GM12891 (cell line): ENCODE results near the gene MEIKIN.
"Not testable (repeated sequence)": the region's sequence is repeated elsewhere in the genome, so short reads cannot be mapped to it uniquely, and the experiment has no call there.

Source experiments
- DNase-seq: peaks from one replicate; pipeline ENCODE4 v3.0.0; 2011; ENCODE audit warnings: low spot score; ENCODE audit not compliant: insufficient read length
- FAIRE-seq: peaks from 2 replicates; lab custom pipeline; 2011; peaks lifted over from hg19 to GRCh38; lab: Jason Lieb, UNC
- PAX5 ChIP-seq: IDR thresholded peaks from 2 replicates; pipeline ENCODE4 v1.6.1; 2011; ENCODE audit warnings: low read length, moderate library complexity, mild to moderate bottlenecking; ENCODE audit not compliant: insufficient read depth, severe bottlenecking
- POLR2A ChIP-seq: IDR thresholded peaks from 2 replicates; pipeline ENCODE4 v1.6.1; 2011; ENCODE audit warnings: low read depth, low read length, control low read depth
- POLR2AphosphoS5 ChIP-seq: IDR thresholded peaks from 2 replicates; pipeline ENCODE4 v1.6.1; 2011; ENCODE audit warnings: low read depth, low read length, control low read depth
- POU2F2 ChIP-seq: IDR thresholded peaks from 2 replicates; pipeline ENCODE4 v1.6.1; 2011; ENCODE audit warnings: low read depth, mild to moderate bottlenecking, control low read depth, low read length, moderate library complexity
- SPI1 ChIP-seq: IDR thresholded peaks from 2 replicates; pipeline ENCODE4 v1.6.1; 2011; ENCODE audit warnings: low read depth, low read length, control low read depth
- TAF1 ChIP-seq: IDR thresholded peaks from 2 replicates; pipeline ENCODE4 v1.6.1; 2011; ENCODE audit warnings: low read depth, low read length, control low read depth

MEIKIN gene

DNA sequence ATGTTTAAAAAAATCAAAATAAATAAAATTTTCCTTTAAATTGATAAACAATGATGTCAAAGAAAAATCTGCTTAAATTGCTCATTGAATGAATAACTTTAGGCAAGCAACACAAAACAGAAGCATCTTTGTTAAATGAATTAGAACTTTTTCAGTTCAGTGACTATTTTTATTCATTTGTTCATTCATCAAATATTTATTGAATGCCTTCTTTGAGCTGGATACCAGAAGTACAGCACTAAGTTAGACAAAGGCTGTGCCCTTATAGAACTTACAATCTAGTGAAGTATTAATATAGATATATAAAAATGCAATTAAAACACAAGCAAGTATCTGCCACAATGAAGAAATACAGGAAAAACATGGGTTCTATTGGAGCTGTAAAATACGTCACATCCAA, 159.4 kb downstream of the MEIKIN start:
- TF ChIP-seq POU2F2 = no peak
- no peak for TF ChIP-seq SPI1
- no peak for TF ChIP-seq PAX5
- no peak for TF ChIP-seq POLR2AphosphoS5
- TF ChIP-seq POLR2A = no peak
- no peak for TF ChIP-seq TAF1

DNA sequence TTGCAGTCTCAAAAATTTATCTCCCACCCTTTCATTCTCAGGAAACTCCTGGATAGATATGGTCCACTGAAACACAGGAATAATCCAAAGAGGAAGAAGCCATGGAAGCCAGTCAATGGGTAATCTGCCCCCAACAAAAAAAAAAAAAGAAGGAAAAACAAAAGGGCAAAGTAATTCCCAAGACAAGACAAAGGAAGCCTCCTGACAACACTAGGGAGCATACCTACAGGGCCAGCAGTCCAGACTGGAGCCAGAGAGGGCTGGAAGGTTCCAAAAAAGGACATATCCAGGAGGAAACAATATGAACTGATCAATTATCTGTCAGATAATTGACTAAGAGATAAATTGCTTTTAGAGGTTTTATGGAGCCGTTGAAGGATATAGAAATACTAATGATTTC, 161.6 kb downstream of the MEIKIN start:
- FAIRE-seq (no peak), DNase-seq (no peak)
- TF ChIP-seq POLR2AphosphoS5 (no peak), POLR2A (no peak), POU2F2 (no peak), PAX5 (no peak), SPI1 (no peak), TAF1 (no peak)

More for the DNA sequence above, 159.4 kb downstream of the MEIKIN start:
- DNase-seq (no peak), FAIRE-seq (no peak)

DNA sequence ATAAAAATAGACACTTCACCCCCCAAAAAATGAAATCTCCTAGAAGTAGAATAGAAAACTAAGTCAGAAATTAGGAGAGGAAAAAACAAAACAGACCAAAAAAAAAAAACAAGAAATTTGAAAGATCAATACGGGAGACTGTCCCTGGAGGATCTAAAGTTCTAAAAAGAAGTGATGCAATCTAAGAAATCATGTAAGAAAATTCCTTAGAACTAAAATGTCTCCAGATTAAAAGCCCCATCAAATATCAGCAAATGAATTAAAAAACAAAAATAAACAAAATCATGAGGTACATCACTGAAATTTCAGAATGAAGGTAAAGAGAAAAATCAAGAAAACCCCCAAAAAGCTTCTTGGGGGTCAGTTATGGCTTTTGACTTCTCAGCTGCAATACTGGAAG, 162.1 kb downstream of the MEIKIN start:
- TF ChIP-seq TAF1 = no peak
- no peak for TF ChIP-seq PAX5
- no peak for TF ChIP-seq POU2F2
- no peak for TF ChIP-seq POLR2A
- TF ChIP-seq POLR2AphosphoS5 = no peak
- TF ChIP-seq SPI1 = no peak
- FAIRE-seq (no peak), DNase-seq (no peak)

DNA sequence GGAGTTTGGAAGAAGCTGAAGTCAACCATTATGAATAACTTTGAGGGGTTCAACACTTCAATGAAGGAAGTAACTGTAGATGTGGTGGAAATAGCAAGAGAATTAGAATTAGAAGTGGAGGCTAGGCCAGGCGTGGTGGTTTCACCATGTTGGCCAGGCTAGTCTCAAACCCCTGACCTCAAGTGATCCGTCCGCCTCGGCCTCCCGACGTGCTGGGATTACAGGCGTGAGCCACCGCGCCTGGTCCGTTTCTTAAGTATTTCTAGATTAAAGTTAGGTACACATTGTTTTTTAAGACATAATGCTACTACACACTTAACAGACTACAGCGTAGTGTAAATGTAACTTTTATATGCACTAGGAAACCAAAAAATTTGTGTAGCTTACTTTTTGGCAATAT, 162.7 kb downstream of the MEIKIN start:
- TF ChIP-seq POLR2A = no peak
- no peak for TF ChIP-seq POU2F2
- no peak for TF ChIP-seq POLR2AphosphoS5
- DNase-seq (no peak), FAIRE-seq (no peak)

DNA sequence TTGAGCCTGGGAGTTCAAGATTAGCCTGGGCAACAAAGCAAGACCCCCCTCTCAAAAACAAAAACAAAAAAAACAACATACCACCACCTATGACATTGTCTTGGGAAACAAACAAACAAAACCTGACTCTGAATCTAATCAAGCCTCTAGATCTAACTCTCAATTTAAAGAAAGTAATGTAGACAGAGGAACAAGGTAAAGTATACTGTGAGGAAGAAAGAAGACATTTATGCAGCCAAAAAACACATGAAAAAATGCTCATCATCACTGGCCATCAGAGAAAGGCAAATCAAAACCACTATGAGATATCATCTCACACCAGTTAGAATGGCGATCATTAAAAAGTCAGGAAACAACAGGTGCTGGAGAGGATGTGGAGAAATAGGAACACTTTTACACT, 167.3 kb downstream of the MEIKIN start:
- not testable (repeated sequence) for FAIRE-seq, DNase-seq

DNA sequence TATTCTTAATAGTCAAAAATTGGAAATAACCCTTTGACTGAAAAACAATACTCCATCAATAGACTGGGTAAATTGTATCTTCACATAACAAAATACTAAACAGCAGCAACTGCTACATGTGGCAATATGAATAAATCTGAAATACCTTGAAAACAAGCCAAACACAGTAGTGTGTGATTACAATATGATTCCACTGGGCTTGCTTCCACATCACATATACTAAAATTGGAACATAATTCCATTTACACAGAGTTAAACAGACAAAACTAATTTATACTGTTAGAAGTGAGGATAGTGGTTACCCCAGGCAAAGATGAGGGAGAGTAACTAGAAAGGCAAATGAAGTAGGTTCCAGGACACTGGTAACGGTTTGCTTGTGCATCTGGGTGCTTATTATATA, 169.0 kb downstream of the MEIKIN start:
- FAIRE-seq (no peak), DNase-seq (no peak)
- no peak for TF ChIP-seq POLR2AphosphoS5
- TF ChIP-seq TAF1 = no peak
- no peak for TF ChIP-seq POLR2A
- no peak for TF ChIP-seq POU2F2
- no peak for TF ChIP-seq SPI1
- TF ChIP-seq PAX5 = no peak

DNA sequence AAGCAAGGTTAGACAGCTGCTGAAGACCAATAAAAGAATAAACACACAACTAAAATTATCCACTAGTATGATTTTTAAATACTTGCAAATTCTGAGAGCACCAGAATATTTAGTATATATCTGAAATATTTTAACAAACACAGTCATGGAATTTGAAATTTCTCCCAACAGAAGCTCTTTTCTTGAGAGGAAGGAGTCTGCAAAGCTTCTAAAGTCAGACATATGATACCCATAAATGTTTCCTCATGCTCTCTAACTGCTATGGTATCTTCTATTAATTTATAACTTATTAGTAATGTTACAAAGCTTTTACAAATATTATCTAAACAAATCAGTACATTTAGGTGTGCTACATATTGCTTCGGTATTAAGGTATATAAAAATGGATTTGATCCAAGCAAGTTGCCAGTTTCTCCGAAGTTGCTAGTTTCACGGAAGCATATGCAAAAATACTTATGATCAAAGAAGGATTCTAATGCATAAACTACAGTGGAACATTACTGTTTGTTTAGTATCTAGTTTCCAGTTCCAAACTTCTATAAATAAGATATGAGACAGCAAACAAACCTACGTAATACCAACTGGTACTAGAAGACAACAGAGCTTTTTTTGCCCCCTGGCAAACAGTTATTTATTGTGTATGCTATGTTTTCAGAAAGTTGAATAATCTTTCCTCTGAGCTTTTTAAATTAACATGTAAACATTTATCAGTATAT, 170.7 kb downstream of the MEIKIN start:
- DNase-seq = no peak

DNA sequence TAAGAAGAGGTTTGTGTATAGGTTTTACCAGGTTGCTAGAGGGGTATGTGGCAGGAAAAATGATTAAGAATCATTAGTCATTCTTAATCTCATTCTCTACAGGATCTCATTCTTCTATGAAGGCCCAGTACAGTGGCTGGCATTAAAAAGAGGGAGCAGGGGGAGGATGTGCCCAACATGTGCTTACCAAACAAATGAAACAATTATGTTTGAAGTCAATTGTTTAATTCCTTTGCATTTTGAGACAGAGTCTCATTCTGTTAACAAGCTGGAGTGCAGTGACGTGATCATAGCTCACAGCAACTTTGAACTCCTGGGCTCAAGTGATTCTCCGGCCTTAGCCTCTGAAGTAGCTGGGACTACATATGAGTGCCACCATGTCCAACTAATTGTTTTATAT, 171.7 kb downstream of the MEIKIN start:
- DNase-seq (no peak), FAIRE-seq (no peak)
- TF ChIP-seq POLR2AphosphoS5 (no peak), POU2F2 (no peak), POLR2A (no peak), TAF1 (no peak), SPI1 (no peak), PAX5 (no peak)

More for the DNA sequence above, 170.7 kb downstream of the MEIKIN start:
- TF ChIP-seq PAX5 = no peak
- TF ChIP-seq POLR2AphosphoS5 = no peak
- no peak for TF ChIP-seq SPI1
- no peak for TF ChIP-seq TAF1
- no peak for TF ChIP-seq POU2F2
- no peak for TF ChIP-seq POLR2A
- FAIRE-seq = no peak

DNA sequence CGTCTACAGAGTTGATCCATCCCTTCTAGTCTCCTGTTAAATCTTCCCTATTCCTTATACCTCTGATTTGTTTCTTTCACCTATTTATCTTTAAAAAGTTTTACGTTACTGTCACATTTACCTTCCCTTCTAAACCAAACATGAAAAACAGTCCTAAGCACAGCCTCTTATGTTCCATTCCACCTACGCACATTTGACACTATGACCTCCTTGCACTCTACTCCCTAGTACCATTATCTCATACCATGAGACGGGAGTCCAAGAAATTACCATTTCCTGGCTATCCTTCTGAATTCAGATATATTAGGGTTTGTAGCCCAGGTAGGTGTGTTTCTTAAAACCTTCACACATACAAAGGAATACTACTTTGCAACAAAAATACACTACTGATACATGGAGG, 173.8 kb downstream of the MEIKIN start:
- TF ChIP-seq PAX5 = no peak
- no peak for TF ChIP-seq TAF1
- no peak for TF ChIP-seq POLR2A
- no peak for TF ChIP-seq SPI1
- FAIRE-seq = no peak

DNA sequence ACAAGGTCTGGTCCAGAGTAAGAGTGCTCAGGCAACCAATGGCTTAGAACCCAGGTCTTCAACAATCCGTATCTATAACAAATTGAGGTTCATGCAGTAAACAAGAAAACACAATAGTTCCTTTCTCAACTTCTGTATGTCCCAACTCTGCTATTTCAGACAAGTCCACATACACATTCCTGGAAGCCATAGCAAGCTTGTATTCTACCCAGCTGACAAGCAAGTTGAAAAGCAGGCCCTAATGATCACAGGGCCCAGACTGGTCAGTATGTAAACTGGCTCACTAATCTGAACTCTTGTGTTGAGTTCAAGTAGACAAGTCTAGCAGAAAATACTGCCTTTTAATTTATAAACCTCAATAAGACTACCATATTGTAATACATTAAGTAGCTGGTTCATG, 175.5 kb downstream of the MEIKIN start:
- no peak for TF ChIP-seq POLR2AphosphoS5
- no peak for TF ChIP-seq POU2F2
- TF ChIP-seq SPI1 = no peak
- no peak for TF ChIP-seq POLR2A
- no peak for TF ChIP-seq PAX5
- no peak for FAIRE-seq

More for the DNA sequence above, 173.8 kb downstream of the MEIKIN start:
- no peak for DNase-seq

More for the DNA sequence above, 175.5 kb downstream of the MEIKIN start:
- DNase-seq = no peak
